K562 (cell line): ENCODE results near the gene MFSD11. TPM values are rescaled to one million over a fixed set of nuclear protein-coding genes. Genes with fewer than 3 reads are reported as not detected.

Experiments
- ATAC-seq: fragments of 200-7000 bp; cut with Tn5 transposase; 3 replicates; pipeline ENCODE4 v1.9.1; 2020; ENCODE audit warnings: moderate library complexity
- BruUV-seq: library from RNA; stranded (reverse); fragments of 400-500 nt; replicated peaks from 2 replicates; lab custom pipeline; 2021; lab: Mats Ljungman, UMichigan
- CTCF ChIA-PET: fragments of 300-600 bp; formaldehyde crosslinking; extraction: SDS; loops from one replicate; lab custom pipeline; 2021; ENCODE audit warnings: low intra/inter-chr PET ratio; lab: Yijun Ruan, JAX
- POLR2A ChIA-PET: fragments of 300-600, 350-650 bp; sonication (Branson Sonifier 250); formaldehyde crosslinking; extraction: SDS; loops from one replicate; lab custom pipeline; 2021; ENCODE audit warnings: antibody characterized with exemption, inconsistent platforms; lab: Yijun Ruan, JAX
- DNase-seq, 4 experiments: peaks; one replicate each; pipeline versions ENCODE4 v3.0.0 to v3.0.0-alpha.2; 2011 to 2018; ENCODE audit warnings: low spot score in 3 of 4, mixed read lengths in 3 of 4; ENCODE audit errors: extremely low read depth in 1 of 4
- FAIRE-seq: peaks from 2 replicates; lab custom pipeline; 2011; peaks lifted over from hg19 to GRCh38; lab: Jason Lieb, UNC
- H2AFZ ChIP-seq: 2 replicates; pipeline ENCODE4 v1.6.0; 2011; ENCODE audit warnings: low read depth, low read length, control low read depth, inconsistent platforms
- H3K27ac ChIP-seq: fragments of 200-600 bp; 3 replicates; pipeline ENCODE4 v1.8.0; 2011; ENCODE audit warnings: low read depth, mild to moderate bottlenecking, control low read depth, inconsistent platforms, low read length, moderate library complexity, mixed read lengths; ENCODE audit errors: extremely low read depth
- H3K27me3 ChIP-seq, 2 experiments: fragments of 300-600 bp in 1 of 2; 2 replicates in 1 of 2; 3 replicates in 1 of 2; pipeline versions ENCODE4 v1.6.0 to v1.8.0; 2011; ENCODE audit warnings: inconsistent platforms in 2 of 2, low read length in 2 of 2, mild to moderate bottlenecking in 1 of 2, mixed read lengths in 1 of 2, moderate library complexity in 1 of 2; ENCODE audit not compliant: control insufficient read depth in 2 of 2, insufficient read depth in 2 of 2
- H3K36me3 ChIP-seq: fragments of 300-600 bp; 3 replicates; pipeline ENCODE4 v1.8.0; 2011; ENCODE audit warnings: mild to moderate bottlenecking, low read length, inconsistent platforms; ENCODE audit not compliant: control insufficient read depth, insufficient read depth
- H3K4me1 ChIP-seq, 2 experiments: fragments of 200-600 bp in 1 of 2; replicated peaks in 1 of 2; 2 replicates in 1 of 2; 3 replicates in 1 of 2; pipeline versions ENCODE4 v1.5.1 to v1.8.0; 2011; ENCODE audit warnings: inconsistent platforms in 2 of 2, low read length in 2 of 2, mild to moderate bottlenecking in 1 of 2, mixed read lengths in 1 of 2, moderate library complexity in 1 of 2; ENCODE audit not compliant: control insufficient read depth in 2 of 2, insufficient read depth in 2 of 2
- H3K4me2 ChIP-seq: 2 replicates; pipeline ENCODE4 v1.6.1; 2011; ENCODE audit warnings: low read length, control low read depth, inconsistent platforms, mixed read lengths; ENCODE audit not compliant: insufficient read depth
- H3K4me3 ChIP-seq: fragments of 200-600 bp; sonication (generic), shearing (Covaris generic); 2 replicates; pipeline ENCODE4 v1.5.1; 2016; ENCODE audit warnings: control low read depth, inconsistent platforms
- H3K79me2 ChIP-seq: fragments of 200-600 bp; 3 replicates; pipeline ENCODE4 v1.8.0; 2011; ENCODE audit warnings: low read length, inconsistent platforms; ENCODE audit not compliant: control insufficient read depth, insufficient read depth
- H3K9ac ChIP-seq, 2 experiments: 2 replicates each; pipeline versions ENCODE4 v1.6.0 to v1.6.1; 2011; ENCODE audit warnings: low read depth in 2 of 2, low read length in 2 of 2, control low read depth in 1 of 2, inconsistent platforms in 1 of 2, mild to moderate bottlenecking in 1 of 2, mixed read lengths in 1 of 2; ENCODE audit not compliant: insufficient read depth in 1 of 2
- H3K9me1 ChIP-seq: one replicate; pipeline ENCODE4 v1.6.0; 2011; ENCODE audit warnings: inconsistent platforms, mild to moderate bottlenecking, low read length, moderate library complexity; ENCODE audit not compliant: control insufficient read depth, insufficient read depth
- H3K9me3 ChIP-seq: replicated peaks from 2 replicates; pipeline ENCODE4 v1.5.1; 2011; ENCODE audit warnings: low read depth, low read length, inconsistent platforms; ENCODE audit not compliant: control insufficient read depth, insufficient read depth
- H4K20me1 ChIP-seq: replicated peaks from 2 replicates; pipeline ENCODE4 v1.6.1; 2011; ENCODE audit warnings: low read length, inconsistent platforms, mixed read lengths; ENCODE audit not compliant: control insufficient read depth, insufficient read depth
- CAMTA2 ChIP-seq: fragments of 250-450 bp; sonication (Bioruptor Pico); conservative IDR thresholded peaks from 2 replicates; pipeline ENCODE4 v1.5.1; 2022
- CHD1 ChIP-seq: fragments of 200-600 bp; sonication (generic); IDR thresholded peaks from one replicate; pipeline ENCODE4 v1.6.1; 2012; ENCODE audit warnings: mild to moderate bottlenecking, moderate library complexity, low read length, inconsistent platforms
- CHD2 ChIP-seq: IDR thresholded peaks from 2 replicates; pipeline ENCODE4 v1.6.1; 2011; ENCODE audit warnings: low read depth, low read length
- ELF1 ChIP-seq: fragments of 200-800 bp; sonication (Bioruptor generic); IDR thresholded peaks from 2 replicates; pipeline ENCODE4 v1.6.1; 2016; ENCODE audit warnings: missing genetic modification characterization, missing compliant biosample characterization
- ELF2 ChIP-seq: fragments of 250-450 bp; sonication (Bioruptor Pico); IDR thresholded peaks from 2 replicates; pipeline ENCODE4 v1.5.0; 2021; ENCODE audit warnings: mild to moderate bottlenecking
- FIP1L1 ChIP-seq: fragments of 200-400 bp; formaldehyde crosslinking; IDR thresholded peaks from 2 replicates; pipeline ENCODE4 v1.6.1; 2018; ENCODE audit warnings: mild to moderate bottlenecking, low read depth, low read length; ENCODE audit not compliant: poor library complexity, severe bottlenecking
- HDAC8 ChIP-seq: fragments of 450-650 bp; IDR thresholded peaks from 2 replicates; pipeline ENCODE4 v1.6.1; 2016; ENCODE audit warnings: mild to moderate bottlenecking, missing genetic modification characterization, moderate library complexity, missing compliant biosample characterization
- HNRNPUL1 ChIP-seq: fragments of 200-400 bp; formaldehyde crosslinking; IDR thresholded peaks from 2 replicates; pipeline ENCODE4 v1.6.1; 2017; ENCODE audit warnings: low read length
- KLF10 ChIP-seq: fragments of 250-450 bp; sonication (Bioruptor Pico); IDR thresholded peaks from 2 replicates; pipeline ENCODE4 v1.6.1; 2021; ENCODE audit warnings: matching md5 sums
- KLF16 ChIP-seq: IDR thresholded peaks from 2 replicates; pipeline ENCODE4 v1.6.1; 2016; ENCODE audit warnings: antibody characterized with exemption
- MEF2A ChIP-seq: IDR thresholded peaks from 2 replicates; pipeline ENCODE4 v1.6.1; 2011; ENCODE audit warnings: low read depth, mild to moderate bottlenecking, low read length, moderate library complexity; ENCODE audit not compliant: control insufficient read depth
- NFE2 ChIP-seq: IDR thresholded peaks from 2 replicates; pipeline ENCODE4 v1.6.1; 2014; ENCODE audit warnings: antibody characterized with exemption, low read depth
- POLR2AphosphoS5 ChIP-seq: IDR thresholded peaks from 2 replicates; pipeline ENCODE4 v1.6.1; 2011; ENCODE audit warnings: mild to moderate bottlenecking, low read depth, low read length, moderate library complexity; ENCODE audit not compliant: control insufficient read depth, insufficient read depth
- SMAD3 ChIP-seq: fragments of 450-650 bp; formaldehyde crosslinking; conservative IDR thresholded peaks from 2 replicates; pipeline ENCODE4 v1.4.0; 2020; ENCODE audit warnings: mild to moderate bottlenecking
- ZBTB1 ChIP-seq: sonication (generic); formaldehyde crosslinking; IDR thresholded peaks from 2 replicates; pipeline ENCODE4 v1.8.1; 2023; ENCODE audit warnings: missing genetic modification reagents, low read depth, mild to moderate bottlenecking, borderline replicate concordance
- ZFX ChIP-seq: sonication (generic); formaldehyde crosslinking; IDR thresholded peaks from 2 replicates; pipeline ENCODE4 v1.8.0; 2022; ENCODE audit warnings: mild to moderate bottlenecking, missing genetic modification reagents, moderate library complexity
- ZNF224 ChIP-seq: sonication (generic); formaldehyde crosslinking; IDR thresholded peaks from 2 replicates; pipeline ENCODE4 v1.8.0; 2022; ENCODE audit warnings: mild to moderate bottlenecking, missing genetic modification reagents
- ZNF644 ChIP-seq: fragments of 200-800 bp; sonication (Bioruptor generic); IDR thresholded peaks from 2 replicates; pipeline ENCODE4 v1.6.1; 2016; ENCODE audit warnings: low read depth, missing genetic modification characterization, missing compliant biosample characterization
- WGBS: fragments of 100-300 bp; shearing (Covaris generic); methylation state at CpG from one replicate; pipeline ENCODE4 v1.1.6; 2016; ENCODE audit warnings: low coverage, mixed read lengths; ENCODE audit not compliant: insufficient coverage; ENCODE audit errors: missing lambda C conversion rate; 5-methylcytosine and 5-hydroxymethylcytosine counted together
- in situ Hi-C: fragments of 300-500 bp; cut with MboI; formaldehyde crosslinking; loops from 4 replicates; pipeline ENCODE4 v1.15.0; 2018; ENCODE audit warnings: inconsistent platforms, mixed read lengths
- intact Hi-C: fragments of 100-400 bp; cut with micrococcal nuclease; formaldehyde crosslinking; loops from 2 replicates; pipeline ENCODE4 v1.14.2; 2022
- polyA plus RNA-seq, 8 experiments: library from polyadenylated mRNA; depleted of rRNA in 4 of 8; stranded (reverse) in 5 of 8; unstranded in 3 of 8; fragments of >200 nt; fragmentation: Nextera tagmentation in 2 of 8; fragmentation: Illumina TruSeq in 1 of 8; extraction: Ambion mirVana in 2 of 8; extraction: Trizol in 1 of 8; gene quantifications; 2 replicates each; pipeline versions ENCODE4 v1.2.1 to v1.2.3, GENCODE V29; 2011 to 2014; ENCODE audit warnings: inconsistent platforms in 1 of 8, missing spikeins in 1 of 8
- total RNA-seq, 7 experiments: library from RNA; depleted of rRNA in 6 of 7; stranded (reverse); fragments of >200 nt in 6 of 7; fragmentation: Illumina TruSeq in 2 of 7; extraction: Trizol in 2 of 7; gene quantifications; 2 replicates each; pipeline versions ENCODE4 v1.2.1 to v1.2.3, GENCODE V29; 2011 to 2021; ENCODE audit warnings: low replicate concordance in 1 of 7
- TF ChIP-seq, protein P1 (sequence below), 2 experiments: fragments of 450-650 bp; conservative IDR thresholded peaks; 2 replicates each; pipeline ENCODE4 v1.6.1; 2017; ENCODE audit warnings: mild to moderate bottlenecking in 2 of 2, moderate library complexity in 2 of 2

MFSD11 gene
- total and polyA plus RNA-seq, 9 of the 15 experiments (the other 6 are each of a cell fraction or from before 2014, with no cell fraction given) = 14.4 to 24.5 (median 19.9) TPM

DNA sequence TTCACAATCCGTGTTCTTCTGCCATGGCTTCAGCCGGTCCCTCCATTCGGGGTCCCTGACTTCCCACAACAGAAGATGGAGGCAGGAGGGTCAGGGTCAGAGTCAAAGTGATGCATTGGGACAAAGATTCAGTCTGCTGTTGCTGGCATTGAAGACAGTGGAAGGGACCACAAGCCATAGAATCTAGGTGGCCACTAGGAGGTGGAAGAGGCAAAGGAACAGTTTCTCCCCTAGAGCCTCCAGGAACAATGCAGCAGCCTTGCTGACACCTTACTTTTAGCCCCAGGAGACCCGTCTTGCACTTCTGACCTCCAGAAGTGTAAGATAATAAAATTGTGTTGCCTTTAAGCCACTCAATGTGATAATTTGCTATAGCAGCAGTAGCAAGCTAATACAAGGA is 55.9 kb downstream of the MFSD11 start (continued):
- TF ChIP-seq, protein P1, sequence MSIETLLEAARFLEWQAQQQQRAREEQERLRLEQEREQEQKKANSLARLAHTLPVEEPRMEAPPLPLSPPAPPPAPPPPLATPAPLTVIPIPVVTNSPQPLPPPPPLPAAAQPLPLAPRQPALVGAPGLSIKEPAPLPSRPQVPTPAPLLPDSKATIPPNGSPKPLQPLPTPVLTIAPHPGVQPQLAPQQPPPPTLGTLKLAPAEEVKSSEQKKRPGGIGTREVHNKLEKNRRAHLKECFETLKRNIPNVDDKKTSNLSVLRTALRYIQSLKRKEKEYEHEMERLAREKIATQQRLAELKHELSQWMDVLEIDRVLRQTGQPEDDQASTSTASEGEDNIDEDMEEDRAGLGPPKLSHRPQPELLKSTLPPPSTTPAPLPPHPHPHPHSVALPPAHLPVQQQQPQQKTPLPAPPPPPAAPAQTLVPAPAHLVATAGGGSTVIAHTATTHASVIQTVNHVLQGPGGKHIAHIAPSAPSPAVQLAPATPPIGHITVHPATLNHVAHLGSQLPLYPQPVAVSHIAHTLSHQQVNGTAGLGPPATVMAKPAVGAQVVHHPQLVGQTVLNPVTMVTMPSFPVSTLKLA (conservative IDR thresholded peaks at IDR 0.05) = no peak
- no peak for TF ChIP-seq HNRNPUL1
- no peak for TF ChIP-seq KLF16
- TF ChIP-seq POLR2AphosphoS5 = no peak

DNA sequence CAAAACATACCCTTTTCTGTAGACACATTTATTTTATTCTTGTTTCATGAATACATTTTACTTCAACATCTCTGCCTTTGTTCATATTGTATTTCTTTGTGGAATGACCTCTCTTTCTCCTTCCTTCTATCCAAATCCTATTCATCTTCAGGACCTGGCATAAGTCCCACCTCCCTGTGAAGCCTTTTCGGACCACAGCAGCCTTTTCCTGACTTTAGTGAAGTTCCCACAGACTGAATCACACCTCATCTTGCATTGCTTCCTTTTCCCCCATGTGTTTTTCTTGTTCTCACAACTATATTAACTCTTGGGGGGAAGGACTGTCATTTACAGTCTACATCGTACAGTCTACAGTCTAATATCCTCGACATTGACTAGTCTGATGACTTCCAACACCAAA is 58.2 kb downstream of the MFSD11 start:
- H3K4me1 ChIP-seq = peaks cover 0 to 8% of the 10 kb centered on the region in 2 experiments; a peak in 4 of 5 replicates
- ATAC-seq (no peak), DNase-seq (no peak), FAIRE-seq (peak; percentile 46)
- no peaks in the 10 kb centered on the region for H3K9me3 ChIP-seq
- no peaks in the 10 kb centered on the region for H3K79me2 ChIP-seq
- H3K9ac ChIP-seq = no peak overlapping the region
- H4K20me1 ChIP-seq = no peaks in the 10 kb centered on the region
- ChIA-PET POLR2A (no interaction called here), CTCF (no interaction called here)
- intact Hi-C loops (loop anchor here (10.0 kb wide), 1 partner anchor 279 kb away; no protein-coding TSS in a partner anchor), in situ Hi-C loops (no loop called here)
- H3K4me3 ChIP-seq = no peak overlapping the region
- TF ChIP-seq CHD1 (no peak), ZFX (no peak), ELF1 (tag) (no peak), SMAD3 (CRISPR knock-in tag) (no peak), MEF2A (no peak), KLF10 (no peak), CAMTA2 (CRISPR knock-in tag) (no peak), FIP1L1 (no peak), HDAC8 (tag) (no peak), CHD2 (no peak), ZBTB1 (CRISPR knock-in tag) (no peak), NFE2 (no peak), ZNF644 (tag) (no peak), ELF2 (CRISPR knock-in tag) (no peak), ZNF224 (CRISPR knock-in tag) (no peak)
- no peak overlapping the region for H3K4me2 ChIP-seq
- H3K36me3 ChIP-seq = no peaks in the 10 kb centered on the region
- no peak overlapping the region for H2AFZ ChIP-seq
- WGBS = 27% methylated on average over 3 of the region's 3 CpGs
- no peaks in the 10 kb centered on the region for H3K9me1 ChIP-seq
- no peak overlapping the region for H3K27ac ChIP-seq
- no TSS peak for BruUV-seq
- no peaks in the 10 kb centered on the region for H3K27me3 ChIP-seq
